ENCODE results near the gene TMEM18.
A peak's percentile ranks its signal among the peaks of the same experiment; 100 is the strongest.

The TMEM18 gene

GRCh38 chr2:671787-672605 is 5.2 kb downstream of the TMEM18 start:
- no peak for DNase-seq

DNA sequence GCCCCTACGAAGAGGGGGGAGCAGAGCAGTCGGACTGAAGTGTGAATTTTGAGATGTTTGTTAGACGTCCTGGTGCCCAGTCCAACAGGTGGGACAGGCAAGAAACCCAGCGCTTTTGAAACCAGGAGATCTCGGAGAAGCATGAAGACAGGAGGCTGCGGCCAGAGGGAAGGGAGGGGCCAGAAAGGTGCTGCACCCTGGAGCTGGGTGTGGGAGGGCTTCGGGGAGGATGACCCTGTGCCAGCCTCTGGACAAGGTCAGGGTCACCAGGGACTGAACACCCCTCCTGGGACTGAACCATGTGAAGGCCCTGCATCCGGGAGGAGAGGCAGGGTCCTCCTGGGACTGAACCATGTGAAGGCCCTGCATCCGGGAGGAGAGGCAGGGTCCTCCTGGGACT is 6.1 kb downstream of the TMEM18 start:
- no peak for DNase-seq

GRCh38 chr2:670637-671036 is 6.6 kb downstream of the TMEM18 start:
- DNase-seq, result no peak

- no peak for DNase-seq
Measured at GRCh38 chr2:669323-669722, 7.9 kb downstream of the TMEM18 start.

- DNase-seq, result no peak
Measured at GRCh38 chr2:668000-668398, 9.2 kb downstream of the TMEM18 start.

GRCh38 chr2:667332-667999 is 9.7 kb downstream of the TMEM18 start:
- DNase-seq, result peak; percentile 45

- DNase-seq, result no peak
Measured at GRCh38 chr2:666441-666840, 10.8 kb downstream of the TMEM18 start.

GRCh38 chr2:665340-666073 is 11.7 kb downstream of the TMEM18 start:
- no peak for DNase-seq

DNA sequence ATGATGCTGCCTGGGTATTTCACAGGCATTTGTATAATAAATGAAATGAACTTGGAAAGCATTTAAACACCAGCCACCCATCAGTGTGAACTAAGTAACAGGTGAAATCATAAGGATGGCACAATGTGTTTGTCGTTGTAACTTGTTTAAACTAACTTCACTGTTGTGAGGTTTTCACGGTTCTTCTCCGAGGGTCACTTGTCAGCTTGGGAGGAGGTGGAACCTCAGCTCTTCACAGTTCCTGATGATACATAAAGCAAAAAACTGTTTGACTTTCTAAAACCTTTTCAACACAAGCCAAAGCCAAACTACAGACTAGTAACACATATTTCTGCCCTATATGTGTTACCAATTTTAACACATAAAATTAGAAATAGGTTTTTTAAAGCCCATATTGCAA is 13.1 kb downstream of the TMEM18 start:
- DNase-seq, result no peak

DNA sequence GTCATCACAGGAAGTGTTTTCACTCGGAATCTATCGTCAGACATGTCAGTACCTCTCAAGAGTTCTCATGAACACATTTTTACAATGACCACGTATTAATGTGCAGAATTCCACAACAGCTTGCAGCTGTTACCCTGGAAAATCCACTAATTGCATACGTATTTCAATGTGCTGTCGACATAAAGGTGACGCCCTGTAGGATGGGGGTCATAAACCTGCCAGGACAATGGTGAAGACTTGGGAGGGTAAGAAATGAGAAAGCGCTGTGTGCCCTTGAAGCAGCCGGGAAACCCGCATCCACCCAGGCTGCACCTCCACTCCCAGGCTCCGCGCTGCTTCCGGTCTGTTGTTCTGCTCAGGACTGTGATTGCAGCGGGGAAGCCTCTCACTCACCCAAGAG is 14.0 kb downstream of the TMEM18 start:
- no peak for DNase-seq

DNA sequence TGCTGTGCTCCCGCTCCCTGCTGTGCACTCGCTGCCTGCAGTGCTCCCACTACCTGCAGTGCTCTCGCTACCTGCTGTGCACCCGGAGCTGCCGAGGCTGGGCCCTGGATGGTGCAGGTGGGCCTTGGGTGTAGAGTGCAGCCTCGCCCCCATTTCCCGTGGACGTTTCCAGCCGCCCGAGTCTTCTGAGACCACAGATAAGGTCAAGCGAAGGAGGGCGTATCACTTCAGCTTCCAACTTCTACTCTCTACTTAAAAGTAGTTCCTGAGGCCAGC is 15.9 kb downstream of the TMEM18 start:
- no peak for DNase-seq

DNA sequence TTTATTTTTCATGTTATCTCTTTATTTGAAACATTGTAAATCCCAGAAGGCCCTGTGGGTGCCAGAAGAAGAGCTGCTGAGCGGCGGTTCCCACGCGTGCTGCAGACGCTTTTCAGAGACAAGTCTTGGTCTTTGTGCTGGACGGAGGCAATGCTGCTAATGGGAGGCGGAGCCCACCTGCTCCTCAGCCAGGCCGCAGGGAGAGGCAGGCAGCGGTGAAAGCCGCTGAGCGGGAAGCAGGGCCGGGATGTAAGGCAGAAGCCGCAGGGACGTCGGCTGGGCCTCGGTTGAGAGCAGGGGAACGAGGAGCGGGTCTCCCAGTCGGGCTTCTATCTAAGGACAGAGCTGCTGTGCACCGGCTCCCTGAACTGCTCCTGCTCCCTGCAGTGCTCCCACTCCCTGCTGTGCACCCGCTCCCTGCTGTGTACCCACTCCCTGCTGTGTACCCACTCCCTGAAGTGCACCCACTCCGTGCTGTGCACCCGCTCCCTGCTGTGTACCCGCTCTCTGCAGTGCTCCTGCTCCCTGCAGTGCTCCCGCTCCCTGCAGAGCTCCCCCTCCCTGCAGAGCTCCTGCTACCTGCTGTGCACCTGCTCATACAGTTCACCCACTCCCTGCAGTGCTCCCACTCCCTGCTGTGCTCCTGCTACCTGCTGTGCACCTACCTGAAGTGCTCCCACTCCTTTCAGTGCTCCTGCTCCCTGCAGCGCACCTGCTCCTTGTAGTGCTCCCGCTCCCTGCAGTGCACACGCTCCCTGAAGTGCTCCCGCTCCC is 16.4 kb downstream of the TMEM18 start:
- no peak for DNase-seq

- DNase-seq, result no peak
Measured at GRCh38 chr2:660029-660428, 17.2 kb downstream of the TMEM18 start.

GRCh38 chr2:658426-658825 is 18.8 kb downstream of the TMEM18 start:
- no peak for DNase-seq

- DNase-seq, result no peak
Measured at GRCh38 chr2:657766-658165, 19.4 kb downstream of the TMEM18 start.

- DNase-seq, result no peak
Measured at GRCh38 chr2:656676-657075, 20.5 kb downstream of the TMEM18 start.

DNA sequence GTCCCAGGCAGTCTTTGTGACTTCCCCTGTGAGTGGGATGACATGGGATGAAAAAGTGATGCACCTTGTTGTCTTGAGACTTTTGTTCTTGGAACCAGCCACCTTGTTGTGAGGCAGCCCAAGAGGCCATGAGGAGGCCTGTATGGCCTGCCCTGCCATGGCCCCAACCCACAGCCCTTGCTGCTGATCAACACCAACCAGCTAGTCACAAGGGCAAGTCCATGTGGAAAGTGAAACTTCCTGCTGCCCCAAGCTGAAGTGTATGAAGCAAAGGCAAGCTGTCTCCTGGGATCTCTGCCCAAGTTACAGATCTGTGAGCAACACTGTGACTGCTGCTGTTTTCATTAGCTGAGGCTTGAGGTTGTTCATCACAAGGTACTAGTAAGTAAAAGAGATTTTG is 21.6 kb downstream of the TMEM18 start:
- DNase-seq, result peak; percentile 15

GRCh38 chr2:654896-655295 is 22.3 kb downstream of the TMEM18 start:
- no peak for DNase-seq

DNA sequence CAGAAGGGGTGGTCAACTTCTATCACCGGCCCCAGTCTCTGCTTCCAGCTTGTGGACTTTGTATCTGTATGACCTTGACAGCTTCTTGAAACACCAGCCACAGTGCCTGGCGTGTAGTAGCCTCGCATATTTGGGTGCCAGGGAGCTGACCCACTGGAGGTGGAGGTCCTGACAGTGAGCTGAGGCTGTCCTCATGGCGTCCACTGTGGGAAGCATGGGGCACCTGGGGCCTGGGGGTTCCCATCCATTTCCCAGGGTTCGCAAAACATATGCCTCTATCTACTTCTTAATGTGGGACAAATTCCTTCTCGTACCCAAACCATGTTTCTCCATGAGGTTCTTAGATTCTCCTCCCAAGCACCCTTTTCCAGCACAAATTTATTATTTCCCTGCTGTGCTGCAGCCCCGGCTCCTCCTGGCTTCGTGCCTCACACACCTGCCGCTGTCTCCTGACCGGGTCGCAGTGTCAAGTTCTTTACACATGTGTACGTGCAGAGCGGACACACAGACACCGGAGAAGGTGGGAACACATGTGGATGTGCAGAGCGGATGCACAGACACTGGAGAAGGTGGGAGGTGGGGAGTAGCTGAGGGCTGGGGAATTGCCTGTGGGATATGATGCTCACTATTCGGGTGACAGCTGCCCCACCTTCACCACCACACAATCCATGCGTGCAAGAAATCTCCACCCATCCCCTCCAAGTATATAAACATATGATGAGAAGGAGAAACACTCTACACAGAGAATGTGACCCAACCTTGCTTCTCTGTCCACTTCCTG is 23.4 kb downstream of the TMEM18 start:
- DNase-seq, result no peak

DNA sequence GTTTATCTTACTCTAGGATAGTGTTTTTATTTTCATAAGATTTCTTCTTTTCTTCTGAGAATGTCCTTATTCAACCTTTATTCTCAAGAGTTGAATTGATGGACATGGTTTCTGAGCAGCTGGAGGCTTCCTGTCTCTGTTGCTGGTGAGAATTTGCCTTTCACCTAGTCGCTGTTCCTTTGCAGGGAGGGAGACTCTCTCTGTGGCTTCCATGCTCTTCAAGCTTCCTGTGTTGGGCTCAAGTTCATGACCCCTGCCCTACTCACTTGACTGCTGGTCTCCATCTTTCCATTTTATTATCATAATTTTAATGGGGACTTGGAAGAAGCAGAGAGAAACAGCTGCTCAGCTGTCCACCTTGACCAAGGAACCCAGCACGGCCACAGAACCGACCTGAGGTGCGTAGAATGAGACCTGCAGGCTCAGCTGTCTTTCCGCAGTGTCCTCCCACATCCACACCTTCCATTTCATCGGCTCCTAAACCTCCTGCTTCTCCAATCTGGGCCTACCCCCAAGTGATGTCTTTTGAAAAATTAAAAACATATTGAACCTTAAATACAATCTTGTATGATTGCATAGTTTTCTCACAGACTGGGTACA is 24.2 kb downstream of the TMEM18 start:
- DNase-seq, result no peak

DNA sequence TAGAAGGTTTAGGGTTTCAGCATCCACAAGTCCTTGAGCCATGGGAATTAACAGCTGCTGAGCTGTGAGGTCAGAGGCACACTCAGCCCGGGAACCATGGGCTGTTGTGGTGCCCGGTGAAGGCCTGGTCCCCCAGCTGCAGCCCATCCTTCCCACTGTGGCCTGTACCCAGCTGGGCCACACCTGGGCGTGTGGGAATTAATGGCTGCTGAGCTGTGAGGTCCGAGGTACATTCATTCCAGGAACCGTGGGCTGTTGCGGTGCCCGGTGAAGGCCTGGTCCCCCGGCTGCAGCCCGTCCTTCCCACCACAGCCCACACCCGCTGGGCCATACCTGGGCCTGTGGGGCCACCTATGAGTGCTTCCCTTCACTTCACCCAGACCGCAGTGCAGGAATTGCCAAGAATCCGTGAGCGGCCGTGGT is 25.2 kb downstream of the TMEM18 start:
- no peak for DNase-seq
